Cardiac muscle cell (in vitro differentiated cells and primary cell): ENCODE results near the gene PIBF1. TPM values are rescaled to one million over a fixed set of nuclear protein-coding genes. Genes with fewer than 3 reads are reported as not detected.
A peak's percentile ranks its signal among the peaks of the same experiment; 100 is the strongest.
"Not testable (repeated sequence)": the region's sequence is repeated elsewhere in the genome, so short reads cannot be mapped to it uniquely, and the experiment has no call there.

Experiments
- DNase-seq, 2 donors: peaks; one replicate each; pipeline versions ENCODE4 v3.0.0 to v3.0.0-alpha.2; 2010 to 2017; ENCODE audit warnings: low read depth in 1 of 2, low spot score in 1 of 2
- H3K27ac ChIP-seq: fragments of 200-600 bp; sonication (generic); 2 replicates; pipeline ENCODE4 v1.5.1; 2016
- H3K27me3 ChIP-seq: fragments of 200-600 bp; sonication (generic); 2 replicates; pipeline ENCODE4 v1.6.0; 2016; ENCODE audit warnings: control low read depth
- H3K36me3 ChIP-seq: fragments of 200-600 bp; sonication (generic); 2 replicates; pipeline ENCODE4 v1.5.1; 2016; ENCODE audit warnings: control low read depth
- H3K4me1 ChIP-seq: fragments of 200-600 bp; sonication (generic); 2 replicates; pipeline ENCODE4 v1.8.1; 2017; ENCODE audit warnings: low read depth, mild to moderate bottlenecking, mixed run types
- H3K4me3 ChIP-seq: fragments of 200-600 bp; sonication (generic); 2 replicates; pipeline ENCODE4 v1.5.1; 2016; ENCODE audit warnings: mild to moderate bottlenecking
- H3K9me3 ChIP-seq: fragments of 200-600 bp; sonication (generic); 2 replicates; pipeline ENCODE4 v1.5.1; 2017; ENCODE audit warnings: low read depth, mild to moderate bottlenecking, control low read depth
- polyA plus RNA-seq: library from polyadenylated mRNA; unstranded; fragments of >200 nt; fragmentation: Nextera tagmentation; extraction: Ambion mirVana; gene quantifications from 2 replicates; pipeline ENCODE4 v1.2.1, GENCODE V29; 2016
- total RNA-seq: library from RNA; depleted of rRNA; stranded (reverse); fragments of >200 nt; gene quantifications from 2 replicates; pipeline ENCODE4 v1.2.3, GENCODE V29; 2016
- TF ChIP-seq, protein P1 (sequence below): IDR thresholded peaks from 2 replicates; pipeline ENCODE4 v1.5.1; 2012; ENCODE audit warnings: low read depth, mild to moderate bottlenecking, low read length

PIBF1 gene
- total and polyA plus RNA-seq, 2 experiments from 2014 or later, result 16.4 to 19.2 TPM

DNA sequence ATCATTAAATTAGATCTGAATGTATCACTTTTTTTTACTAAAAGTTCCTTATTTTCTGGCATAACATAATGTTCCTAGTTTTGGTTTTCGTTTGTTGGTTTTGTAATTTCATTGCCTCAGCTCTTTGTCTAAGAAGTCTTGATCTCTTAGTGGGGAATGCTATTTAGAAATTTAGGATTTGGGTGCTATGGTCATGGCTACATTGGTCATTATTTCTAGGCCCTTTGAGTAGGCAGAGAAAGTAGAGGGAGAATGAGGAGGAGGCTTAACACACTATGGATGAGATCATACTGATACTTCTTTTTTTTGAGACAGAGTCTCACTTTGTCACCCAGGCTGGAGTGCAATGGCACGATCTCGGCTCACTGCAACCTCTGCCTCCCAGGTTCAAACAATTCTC lies 41.8 kb downstream of the PIBF1 start:
- Histone ChIP-seq H3K4me3 (no peak overlapping the region), H3K9me3 (no peaks in the 10 kb centered on the region), H3K27ac (no peak overlapping the region), H3K36me3 (peaks cover 6% of the 10 kb centered on the region), H3K4me1 (peaks cover 6% of the 10 kb centered on the region), H3K27me3 (no peaks in the 10 kb centered on the region)
- DNase-seq, result no peak
- TF ChIP-seq, protein P1, sequence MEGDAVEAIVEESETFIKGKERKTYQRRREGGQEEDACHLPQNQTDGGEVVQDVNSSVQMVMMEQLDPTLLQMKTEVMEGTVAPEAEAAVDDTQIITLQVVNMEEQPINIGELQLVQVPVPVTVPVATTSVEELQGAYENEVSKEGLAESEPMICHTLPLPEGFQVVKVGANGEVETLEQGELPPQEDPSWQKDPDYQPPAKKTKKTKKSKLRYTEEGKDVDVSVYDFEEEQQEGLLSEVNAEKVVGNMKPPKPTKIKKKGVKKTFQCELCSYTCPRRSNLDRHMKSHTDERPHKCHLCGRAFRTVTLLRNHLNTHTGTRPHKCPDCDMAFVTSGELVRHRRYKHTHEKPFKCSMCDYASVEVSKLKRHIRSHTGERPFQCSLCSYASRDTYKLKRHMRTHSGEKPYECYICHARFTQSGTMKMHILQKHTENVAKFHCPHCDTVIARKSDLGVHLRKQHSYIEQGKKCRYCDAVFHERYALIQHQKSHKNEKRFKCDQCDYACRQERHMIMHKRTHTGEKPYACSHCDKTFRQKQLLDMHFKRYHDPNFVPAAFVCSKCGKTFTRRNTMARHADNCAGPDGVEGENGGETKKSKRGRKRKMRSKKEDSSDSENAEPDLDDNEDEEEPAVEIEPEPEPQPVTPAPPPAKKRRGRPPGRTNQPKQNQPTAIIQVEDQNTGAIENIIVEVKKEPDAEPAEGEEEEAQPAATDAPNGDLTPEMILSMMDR, result no peak

DNA sequence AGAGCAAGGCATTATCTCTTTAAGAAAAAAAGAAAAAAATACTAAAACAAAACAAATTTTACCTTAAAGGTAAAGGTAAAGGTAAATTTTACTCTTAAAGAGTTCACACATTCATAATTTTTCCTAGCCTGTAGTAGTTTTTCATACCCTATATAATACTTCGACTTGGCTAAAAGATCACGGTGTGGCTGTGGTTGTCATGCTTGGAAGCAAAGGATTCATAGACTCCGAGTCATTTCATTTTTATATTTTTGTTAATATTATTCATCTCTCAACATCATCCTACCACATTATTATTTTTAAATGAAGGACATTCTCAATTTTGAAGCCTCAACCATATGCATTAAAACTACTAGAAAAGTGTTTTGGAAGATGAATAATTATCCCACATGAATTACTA lies 52.7 kb downstream of the PIBF1 start:
- H3K27ac ChIP-seq, result no peak overlapping the region
- peaks cover 12% of the 10 kb centered on the region for H3K36me3 ChIP-seq
- H3K4me1 ChIP-seq, result no peaks in the 10 kb centered on the region
- TF ChIP-seq, protein P1, result no peak
- no peaks in the 10 kb centered on the region for H3K27me3 ChIP-seq
- no peak overlapping the region for H3K4me3 ChIP-seq
- no peaks in the 10 kb centered on the region for H3K9me3 ChIP-seq
- DNase-seq, result no peak

DNA sequence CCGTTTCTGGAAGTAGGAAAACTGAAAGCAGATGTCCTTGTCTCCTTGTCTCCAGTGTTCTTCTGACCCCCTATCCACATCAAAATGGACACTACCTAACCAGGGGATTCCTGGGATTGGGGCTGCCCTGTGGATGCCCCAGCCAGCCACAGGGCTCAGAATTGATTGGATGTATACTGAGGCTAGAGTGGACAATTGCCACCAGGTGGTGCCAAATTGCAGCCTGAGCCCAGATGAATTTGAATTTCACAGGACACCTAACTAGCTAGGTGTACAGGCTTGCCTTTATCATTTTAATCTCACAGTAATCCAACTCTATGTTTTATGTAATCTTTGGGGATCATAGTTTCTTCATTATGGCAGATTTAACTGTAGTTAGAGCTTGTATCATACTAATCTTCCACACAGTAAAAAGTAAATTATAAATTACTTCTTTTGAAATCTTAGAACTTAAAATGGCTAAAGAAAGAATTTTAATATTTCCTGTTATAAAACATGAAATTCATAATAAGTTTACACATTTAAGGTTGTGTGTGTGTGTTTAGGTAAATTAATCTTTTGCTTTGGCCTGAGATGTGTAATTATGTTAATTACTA lies 58.0 kb downstream of the PIBF1 start:
- Histone ChIP-seq H3K4me3 (no peak overlapping the region), H3K27me3 (no peaks in the 10 kb centered on the region), H3K36me3 (peaks cover 10% of the 10 kb centered on the region), H3K27ac (no peak overlapping the region), H3K9me3 (no peaks in the 10 kb centered on the region), H3K4me1 (no peaks in the 10 kb centered on the region)
- DNase-seq, result peak; percentile 44 to 59
- TF ChIP-seq, protein P1, result peak; percentile 65

DNA sequence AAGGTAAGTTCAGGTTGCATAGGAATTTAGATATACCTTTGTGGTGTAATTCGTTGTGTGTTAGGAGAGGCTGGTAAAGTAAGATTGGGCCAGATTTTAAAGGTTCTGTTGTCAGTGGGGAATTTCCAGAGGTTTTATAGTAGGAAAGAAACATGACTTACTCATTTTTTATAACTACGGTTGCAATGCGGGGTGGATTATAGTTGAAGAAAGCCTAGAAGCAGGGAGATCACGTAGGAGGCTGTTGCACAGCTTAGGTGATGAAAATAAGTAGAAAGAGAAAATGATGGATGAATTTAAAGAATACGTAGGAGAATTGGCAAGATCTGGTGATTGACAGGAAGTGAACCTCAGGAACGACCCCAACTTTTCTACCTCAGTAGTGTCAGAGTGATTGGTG lies 61.1 kb downstream of the PIBF1 start:
- Histone ChIP-seq H3K27ac (no peak overlapping the region), H3K4me1 (no peaks in the 10 kb centered on the region), H3K4me3 (no peak overlapping the region), H3K27me3 (no peaks in the 10 kb centered on the region), H3K36me3 (no peaks in the 10 kb centered on the region), H3K9me3 (no peaks in the 10 kb centered on the region)
- no peak for DNase-seq
- TF ChIP-seq, protein P1, result no peak

DNA sequence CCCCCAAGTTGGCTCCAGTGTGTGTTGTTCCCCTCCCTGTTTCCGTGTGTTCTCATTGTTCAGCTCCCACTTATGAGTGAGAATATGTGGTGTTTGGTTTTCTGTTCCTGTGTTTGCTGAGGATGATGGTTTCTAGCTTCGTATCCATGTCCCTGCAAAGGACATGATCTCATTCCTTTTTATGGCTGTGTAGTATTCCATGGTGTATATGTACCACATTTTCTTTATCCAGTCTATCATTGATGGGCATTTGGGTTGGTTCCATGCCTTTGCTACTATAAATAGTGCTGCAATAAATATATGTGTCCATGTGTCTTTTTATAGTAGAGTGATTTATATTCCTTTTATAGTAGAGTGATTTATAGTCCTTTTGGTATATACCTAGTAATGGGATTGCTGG lies 63.2 kb downstream of the PIBF1 start:
- not testable (repeated sequence) for H3K4me3 ChIP-seq, H3K9me3 ChIP-seq, H3K27me3 ChIP-seq, DNase-seq, H3K27ac ChIP-seq, H3K36me3 ChIP-seq, H3K4me1 ChIP-seq

DNA sequence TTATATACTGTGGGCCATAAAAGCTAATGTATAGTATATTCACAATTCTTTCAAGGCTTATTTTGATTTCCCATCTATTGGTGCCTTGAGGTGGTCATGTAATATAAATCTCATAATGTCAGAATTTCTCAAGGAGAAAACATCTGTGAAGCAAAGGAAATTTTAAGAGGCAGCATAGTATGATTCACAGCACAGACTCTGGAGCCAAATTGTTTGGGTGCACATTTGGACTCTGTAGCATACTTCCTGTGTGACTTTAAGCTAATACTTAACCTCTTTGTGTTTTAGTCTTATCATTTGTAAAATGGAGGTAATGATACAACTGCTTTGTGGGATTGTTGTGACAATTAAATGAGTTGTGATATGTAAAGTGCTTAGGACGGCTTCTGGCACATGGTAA lies 67.6 kb downstream of the PIBF1 start:
- DNase-seq, result peak in 1 of 2 donors; percentile 28
- Histone ChIP-seq H3K36me3 (no peaks in the 10 kb centered on the region), H3K27me3 (no peaks in the 10 kb centered on the region), H3K4me1 (peaks cover 5% of the 10 kb centered on the region), H3K9me3 (no peaks in the 10 kb centered on the region), H3K27ac (no peak overlapping the region), H3K4me3 (no peak overlapping the region)
- TF ChIP-seq, protein P1, result no peak
